GM19328 (cell line): ENCODE measurements around the gene UQCC2.

Experiments
- ATAC-seq: cut with Tn5 transposase; IDR thresholded peaks from one replicate; pipeline ENCODE4 v1.9.1; 2021; ENCODE audit warnings: mild to moderate bottlenecking, moderate library complexity; ENCODE audit not compliant: unreplicated experiment

The UQCC2 gene

DNA sequence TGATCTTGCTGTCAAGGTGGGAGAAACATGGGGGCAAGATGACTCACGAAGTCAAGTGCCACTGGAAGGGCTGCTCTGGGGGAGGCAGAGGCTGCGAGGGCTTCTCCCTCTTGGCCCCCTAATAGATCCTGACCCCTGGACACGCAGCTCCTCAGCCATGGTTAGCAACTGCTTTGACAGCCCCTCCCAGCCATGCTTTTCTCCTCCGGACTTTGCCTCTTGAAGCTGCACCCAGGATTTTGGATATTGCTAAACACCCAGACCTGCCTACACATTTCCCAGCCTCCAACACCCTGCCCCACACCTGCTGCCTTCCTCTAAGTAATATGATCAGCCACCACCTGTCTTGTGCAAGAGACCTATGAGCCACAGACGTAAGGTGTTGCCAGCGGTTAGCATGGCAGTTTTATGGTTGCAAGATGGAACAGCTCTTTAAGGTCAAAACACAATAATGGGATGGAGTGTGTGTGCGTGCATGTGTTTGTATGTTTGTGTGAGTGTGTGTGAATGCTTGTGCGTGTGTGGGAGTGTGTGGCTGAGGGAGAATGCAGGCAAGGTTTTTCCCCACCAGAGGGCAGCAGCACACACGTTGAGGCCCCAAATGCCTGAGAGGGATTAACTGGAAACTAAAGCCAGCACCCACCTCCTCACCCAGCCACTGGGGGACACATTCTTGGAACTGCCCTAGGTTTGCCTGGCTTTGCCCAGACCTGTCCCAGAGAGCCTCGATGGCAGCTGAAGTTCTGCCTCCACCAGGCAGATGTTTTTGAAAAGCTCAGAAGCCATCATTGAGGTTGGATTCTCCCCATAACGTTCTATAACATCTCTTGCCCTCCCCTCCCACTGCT lies 32.7 kb upstream of the UQCC2 start:
- no peak for ATAC-seq

DNA sequence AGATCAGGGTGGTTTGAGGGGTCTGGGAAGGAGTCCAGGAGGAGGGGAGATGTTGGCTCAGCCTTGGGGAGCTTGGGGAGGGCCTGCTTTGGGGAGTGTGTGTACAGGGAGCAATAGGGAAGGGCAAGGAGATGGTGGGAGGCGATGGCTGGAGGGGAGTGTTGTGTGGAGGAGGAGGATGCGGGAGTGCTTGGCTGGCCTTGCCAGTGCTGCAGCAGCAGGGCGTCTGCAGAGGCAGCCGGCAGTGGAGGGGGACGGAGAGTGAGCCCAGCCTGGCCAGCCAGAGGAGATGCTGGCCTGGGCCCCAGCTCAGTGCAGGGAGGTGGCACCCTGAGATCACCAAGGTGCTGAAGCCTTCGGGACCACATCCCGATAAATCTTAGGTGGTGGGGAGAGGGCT lies 31.3 kb upstream of the UQCC2 start:
- no peak for ATAC-seq

GRCh38 chr6:33742092-33742491 lies 30.6 kb upstream of the UQCC2 start:
- no peak for ATAC-seq

DNA sequence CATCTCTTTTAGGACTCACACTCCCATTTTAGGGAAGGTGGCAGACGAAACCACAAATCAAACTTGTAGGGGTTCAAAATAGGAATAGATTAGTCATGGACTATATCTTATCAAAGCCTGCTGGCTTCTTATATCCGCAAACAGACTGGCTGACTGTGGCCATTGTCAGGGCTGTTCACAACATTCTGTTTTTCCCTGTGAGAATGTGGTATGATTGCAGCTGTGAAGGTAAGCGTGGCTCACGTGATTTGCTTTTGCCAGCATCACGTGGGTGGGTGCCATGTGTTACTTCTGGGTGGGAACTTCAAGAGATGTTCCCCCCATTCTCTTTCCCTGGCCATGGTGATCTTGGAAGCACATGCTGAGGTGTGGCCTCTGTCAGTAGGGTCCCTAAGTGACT lies 29.3 kb upstream of the UQCC2 start:
- ATAC-seq: no peak

- ATAC-seq: no peak
Measured at GRCh38 chr6:33740204-33740608, 28.7 kb upstream of the UQCC2 start.

DNA sequence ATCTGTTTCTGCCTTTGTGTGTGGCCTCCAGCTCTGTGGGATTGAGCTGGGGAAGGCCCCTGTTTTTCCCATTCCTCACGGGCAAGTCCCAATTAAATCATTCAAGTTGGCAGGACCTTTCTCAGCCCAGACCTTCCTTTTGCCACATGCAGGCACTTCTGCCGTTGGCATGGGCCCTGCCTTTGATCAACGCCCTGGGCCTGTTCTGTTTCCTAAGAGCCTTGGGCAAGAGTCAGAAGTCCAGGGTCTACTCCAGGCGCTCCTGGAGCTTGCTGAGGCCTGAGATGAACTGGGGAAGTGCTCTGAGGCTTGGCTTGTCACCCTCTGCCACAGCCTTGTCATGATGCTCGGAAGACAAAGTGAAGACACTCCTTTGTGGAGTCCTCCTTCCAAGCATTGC lies 28.1 kb upstream of the UQCC2 start:
- ATAC-seq: no peak

- no peak for ATAC-seq
Measured at GRCh38 chr6:33738879-33739278, 27.4 kb upstream of the UQCC2 start.

- no peak for ATAC-seq
Measured at GRCh38 chr6:33738153-33738552, 26.7 kb upstream of the UQCC2 start.

DNA sequence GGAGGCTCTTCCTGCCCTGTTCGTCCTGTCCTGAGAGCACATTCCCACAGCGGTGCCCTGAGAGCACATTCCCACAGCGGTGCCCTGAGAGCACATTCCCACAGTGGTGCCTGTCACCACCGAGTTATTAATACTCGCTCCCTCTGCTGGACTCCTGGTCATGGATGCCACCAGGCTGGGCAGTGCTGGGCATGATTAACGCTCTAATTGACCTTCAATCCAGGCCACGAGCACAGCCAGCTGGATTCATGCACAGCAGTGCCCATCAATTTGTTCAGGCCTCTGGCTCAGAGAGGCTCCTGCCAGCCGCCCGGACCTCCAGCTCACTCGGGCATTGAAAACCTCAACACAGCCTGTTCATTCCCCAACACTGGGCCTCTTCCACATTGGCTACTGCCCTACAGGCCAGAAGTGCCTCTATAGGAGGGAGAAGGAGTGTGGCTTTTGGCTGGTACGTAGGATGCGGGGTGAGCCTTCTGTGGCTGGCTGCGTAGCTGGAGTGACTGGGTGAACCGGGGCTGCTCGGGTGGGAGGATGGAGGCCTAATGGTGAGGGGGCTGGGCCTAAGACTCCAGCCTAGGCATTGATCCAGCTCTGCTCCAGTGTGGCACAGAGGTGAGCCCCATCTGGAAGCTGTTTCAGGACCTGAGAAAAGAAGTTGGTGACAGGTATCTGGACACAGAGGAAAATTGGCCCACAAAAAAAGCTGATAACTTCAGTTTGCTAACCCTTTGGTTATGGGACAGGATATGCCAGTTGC lies 25.9 kb upstream of the UQCC2 start:
- no peak for ATAC-seq

DNA sequence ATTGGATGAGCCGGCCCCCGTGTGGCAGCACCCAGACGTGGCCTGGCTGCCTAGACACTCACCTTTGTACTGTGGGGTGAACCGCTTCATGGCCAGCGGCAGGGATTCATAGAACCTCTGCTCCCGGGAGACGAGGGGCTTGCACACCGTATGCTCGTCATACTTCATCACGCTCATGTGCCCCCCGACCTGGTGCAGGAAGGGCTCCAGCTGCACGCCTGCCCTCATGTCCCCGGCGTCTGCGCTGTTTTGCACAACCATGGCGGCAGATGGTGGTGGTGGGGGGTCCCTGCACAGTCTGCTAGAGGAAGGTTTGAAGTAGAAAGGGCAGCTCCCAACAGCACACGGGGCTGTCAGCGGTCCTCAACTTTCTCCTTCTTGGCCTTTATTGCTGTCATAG lies 23.7 kb upstream of the UQCC2 start:
- ATAC-seq: no peak

GRCh38 chr6:33733709-33734007 lies 22.2 kb upstream of the UQCC2 start:
- no peak for ATAC-seq

DNA sequence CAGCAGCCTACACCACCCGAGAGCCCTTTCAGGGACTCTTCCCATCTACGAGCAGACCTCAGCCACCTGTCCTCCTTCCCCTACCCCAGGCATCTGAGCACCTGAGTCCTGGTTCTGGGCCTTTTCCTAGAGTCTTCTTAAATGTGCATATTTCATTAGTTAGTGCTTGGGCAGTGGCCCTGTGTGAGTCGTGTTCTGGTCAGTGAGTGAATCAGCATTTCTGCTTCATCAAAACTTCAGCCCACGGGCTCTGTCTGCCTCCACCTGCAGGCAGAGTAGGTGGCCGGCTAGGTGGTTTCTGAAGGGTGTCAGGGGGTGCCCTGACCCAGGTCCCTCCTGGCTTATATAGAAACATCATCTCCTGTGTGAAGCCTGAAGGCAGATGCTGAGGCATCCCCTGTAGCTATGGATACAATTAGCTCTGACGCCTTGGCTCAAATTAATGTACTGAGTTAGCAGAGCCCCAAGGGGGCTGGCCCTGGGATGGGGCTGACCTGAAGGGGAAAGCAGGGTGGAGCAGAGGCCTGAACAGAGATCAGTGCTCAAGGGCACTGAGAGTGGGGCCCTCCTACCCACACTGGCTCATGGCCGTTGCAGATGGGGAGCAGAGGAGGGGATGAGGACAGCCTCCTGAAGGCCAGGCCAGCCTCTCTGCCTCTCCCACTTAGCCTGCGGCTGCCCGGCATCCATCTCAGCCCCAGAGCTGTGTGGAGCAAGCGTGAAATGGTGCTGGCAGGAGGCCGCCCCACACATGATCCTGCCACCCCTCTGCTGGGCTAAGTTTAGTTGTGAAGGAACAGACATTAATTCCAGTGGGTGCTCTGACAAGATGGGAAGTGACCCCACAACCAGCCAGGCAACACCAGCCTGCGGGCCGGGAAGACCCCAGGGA lies 21.6 kb upstream of the UQCC2 start:
- no peak for ATAC-seq

DNA sequence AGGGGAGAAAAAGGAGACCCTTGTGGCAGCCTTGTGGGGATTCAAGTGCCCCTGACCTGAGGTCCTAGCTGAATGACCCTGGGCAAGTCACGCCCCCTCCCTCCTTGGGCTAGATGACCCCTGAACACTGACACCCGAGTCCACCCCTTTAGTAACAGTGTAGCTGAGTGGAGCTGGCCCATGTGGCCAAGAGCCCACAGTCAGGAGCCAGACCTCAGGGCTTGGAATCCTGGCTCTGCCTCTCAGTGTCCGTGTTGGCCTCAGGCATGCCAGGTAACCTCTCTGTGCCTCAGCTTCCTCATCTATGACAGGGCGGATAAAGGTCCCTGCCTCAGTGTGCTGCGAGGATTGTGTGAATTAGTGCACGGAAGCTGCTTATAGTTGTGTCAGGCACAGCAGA lies 20.9 kb upstream of the UQCC2 start:
- ATAC-seq: no peak

GRCh38 chr6:33731751-33732282 lies 20.3 kb upstream of the UQCC2 start:
- no peak for ATAC-seq

DNA sequence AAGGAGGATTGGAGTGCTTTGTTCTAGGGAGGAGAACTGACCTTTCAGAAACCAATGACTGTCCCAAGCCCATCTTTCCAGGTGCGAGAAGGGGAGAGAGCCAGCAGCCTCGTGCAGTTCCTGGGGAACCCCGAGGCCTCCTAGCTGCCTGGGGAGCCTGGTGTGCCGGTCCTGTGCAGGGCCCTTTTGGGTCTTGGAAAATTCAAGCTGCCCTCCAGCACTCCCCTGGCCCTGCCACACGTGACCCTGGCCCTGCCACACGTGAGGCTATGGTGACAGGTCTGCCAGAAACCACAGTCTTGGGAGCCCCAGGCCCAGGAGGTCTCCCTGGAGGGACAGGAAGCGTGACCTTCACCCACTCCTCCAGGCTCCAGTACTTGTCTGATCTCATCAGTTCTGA lies 19.5 kb upstream of the UQCC2 start:
- no peak for ATAC-seq

DNA sequence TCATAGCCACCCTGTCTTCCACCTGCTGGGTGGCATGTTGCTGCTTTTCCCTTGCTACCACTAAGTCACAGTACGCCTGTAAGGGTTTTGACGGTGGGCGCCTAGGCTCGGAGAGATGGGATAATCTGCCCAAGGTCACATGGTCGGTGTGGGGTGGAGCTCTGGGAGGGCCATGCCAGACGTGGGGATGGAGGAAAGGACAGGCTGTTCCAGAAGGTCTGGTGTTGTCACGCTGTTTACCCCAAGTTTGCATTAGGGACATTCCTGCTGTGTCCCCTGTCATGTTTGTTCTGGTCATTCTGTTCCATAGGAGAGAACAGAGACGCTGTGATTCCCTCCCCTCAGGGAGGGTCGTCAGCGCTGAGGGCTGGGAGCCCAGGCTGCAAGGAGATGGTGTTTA lies 19.1 kb upstream of the UQCC2 start:
- no peak for ATAC-seq

GRCh38 chr6:33729059-33729458 lies 17.6 kb upstream of the UQCC2 start:
- ATAC-seq: no peak

DNA sequence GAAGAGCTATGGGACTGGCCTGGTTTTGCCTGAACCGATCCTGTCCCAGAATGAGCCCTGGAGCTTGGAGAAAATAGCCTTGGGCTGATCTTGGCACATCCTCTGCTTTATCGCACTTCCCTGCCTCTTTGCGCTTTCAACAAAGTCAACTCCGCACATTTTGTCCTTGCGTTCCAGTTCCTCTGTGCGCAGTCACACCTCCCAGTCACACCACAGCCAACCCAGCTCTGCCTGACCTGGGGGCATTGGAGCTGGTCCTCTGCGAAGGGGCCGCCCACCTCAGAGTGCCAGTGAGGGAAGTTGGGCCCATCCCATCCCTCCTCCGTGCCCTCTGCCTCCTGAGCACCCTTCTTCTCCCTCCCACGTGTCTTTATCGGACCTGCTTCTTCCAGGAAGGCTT lies 16.9 kb upstream of the UQCC2 start:
- ATAC-seq: no peak

DNA sequence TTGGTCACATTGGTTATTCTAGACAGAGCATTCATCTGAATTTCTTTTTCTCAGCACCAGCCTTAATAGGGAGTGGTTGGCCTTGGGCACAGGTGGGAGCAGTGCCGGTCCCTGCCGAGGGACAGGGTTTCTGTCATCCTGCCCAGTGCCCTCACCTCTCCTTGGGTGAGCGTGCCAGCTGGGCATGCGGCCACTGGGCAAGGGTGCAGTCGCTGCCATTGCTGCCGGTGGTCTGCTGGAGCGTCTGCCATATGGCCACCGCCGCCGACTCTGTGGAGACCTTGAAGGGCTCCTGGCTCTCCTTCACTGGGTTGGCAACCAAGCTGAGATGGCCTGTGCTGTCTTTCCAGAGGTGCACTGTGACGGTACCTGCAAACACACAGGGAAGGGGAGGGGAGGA lies 16.4 kb upstream of the UQCC2 start:
- ATAC-seq: no peak

GRCh38 chr6:33727126-33727525 lies 15.6 kb upstream of the UQCC2 start:
- no peak for ATAC-seq

- ATAC-seq: no peak
Measured at GRCh38 chr6:33726696-33727095, 15.2 kb upstream of the UQCC2 start.
